ENCODE measurements around the gene EPX.

- no peak for TF ChIP-seq POLR2A (IDR thresholded peaks at IDR 0.05)
- TF ChIP-seq CTCF (IDR thresholded peaks at IDR 0.05) = no peak
Measured at GRCh38 chr17:58236394-58236793, 43.9 kb downstream of the EPX start.
